Natural killer cell (primary cell): Measurements from ENCODE around the gene MYEF2. TPM values are rescaled to one million over a fixed set of nuclear protein-coding genes. Genes with fewer than 3 reads are reported as not detected.

Source experiments
- ATAC-seq, 3 donors: fragments of 150-1000 bp in 2 of 3; fragments of 200-7000 bp in 1 of 3; cut with Tn5 transposase; 1 replicate in 1 of 3; 2 replicates in 2 of 3; pipeline ENCODE4 v1.10.0; 2021; ENCODE audit warnings: mild to moderate bottlenecking in 2 of 3, moderate library complexity in 2 of 3
- DNase-seq, 2 donors: peaks; one replicate each; pipeline versions ENCODE4 v3.0.0 to v3.0.0-alpha.2; 2013 to 2021; ENCODE audit warnings: mixed read lengths in 1 of 2
- H3K27ac ChIP-seq: one replicate; pipeline ENCODE4 v1.5.1; 2013; ENCODE audit warnings: mild to moderate bottlenecking, low read length
- H3K27me3 ChIP-seq: one replicate; pipeline ENCODE4 v1.6.1; 2013; ENCODE audit warnings: low read length; ENCODE audit not compliant: control insufficient read depth, insufficient read depth
- H3K36me3 ChIP-seq: one replicate; pipeline ENCODE4 v1.6.1; 2013; ENCODE audit warnings: low read length; ENCODE audit not compliant: control insufficient read depth, insufficient read depth
- H3K4me1 ChIP-seq: one replicate; pipeline ENCODE4 v1.6.1; 2013; ENCODE audit warnings: low read length; ENCODE audit not compliant: control insufficient read depth, insufficient read depth
- H3K4me3 ChIP-seq: one replicate; pipeline ENCODE4 v1.5.1; 2013; ENCODE audit warnings: low read length
- H3K9me3 ChIP-seq: one replicate; pipeline ENCODE4 v1.6.1; 2013; ENCODE audit warnings: low read length; ENCODE audit not compliant: control insufficient read depth, insufficient read depth
- H3K27ac Mint-ChIP-seq, 2 donors: one replicate each; pipeline ENCODE4 v1.8.0; 2022; ENCODE audit warnings: mild to moderate bottlenecking in 2 of 2, mixed read lengths in 2 of 2, moderate library complexity in 1 of 2
- H3K27me3 Mint-ChIP-seq, 2 donors: one replicate each; pipeline ENCODE4 v1.8.0; 2022; ENCODE audit warnings: low read depth in 2 of 2, mixed read lengths in 2 of 2
- H3K36me3 Mint-ChIP-seq: one replicate; pipeline ENCODE4 v1.8.0; 2022; ENCODE audit warnings: mixed read lengths
- H3K4me1 Mint-ChIP-seq, 2 donors: one replicate each; pipeline ENCODE4 v1.8.0; 2022; ENCODE audit warnings: mixed read lengths in 2 of 2
- H3K4me3 Mint-ChIP-seq: one replicate; pipeline ENCODE4 v1.8.0; 2022; ENCODE audit warnings: mild to moderate bottlenecking, moderate library complexity, mixed read lengths
- H3K9me3 Mint-ChIP-seq, 2 donors: one replicate each; pipeline ENCODE4 v1.8.0; 2022; ENCODE audit warnings: mixed read lengths in 2 of 2
- CTCF ChIP-seq: fragments of 200-600 bp; IDR thresholded peaks from one replicate; pipeline ENCODE4 v1.8.0; 2022; ENCODE audit warnings: antibody characterized with exemption
- WGBS: methylation state at CpG from one replicate; pipeline ENCODE4 v1.1.7; 2013; ENCODE audit warnings: missing lambda C conversion rate; ENCODE audit not compliant: insufficient coverage; 5-methylcytosine and 5-hydroxymethylcytosine counted together
- intact Hi-C: fragments of 100-400 bp; cut with micrococcal nuclease; formaldehyde crosslinking; loops from one replicate; pipeline ENCODE4 v1.14.2; 2022
- total RNA-seq, 4 donors: library from RNA; stranded (reverse); fragments of 120-200 nt in 1 of 4; gene quantifications; one replicate each; pipeline versions ENCODE4 v1.2.3 to v1.2.4, GENCODE V29; 2013 to 2022

Gene MYEF2
- total RNA-seq, 3 donors from 2014 or later (not counting 1 experiment from before 2014, with no cell fraction given): 9.0 to 12.5 (median 10.7) TPM

DNA sequence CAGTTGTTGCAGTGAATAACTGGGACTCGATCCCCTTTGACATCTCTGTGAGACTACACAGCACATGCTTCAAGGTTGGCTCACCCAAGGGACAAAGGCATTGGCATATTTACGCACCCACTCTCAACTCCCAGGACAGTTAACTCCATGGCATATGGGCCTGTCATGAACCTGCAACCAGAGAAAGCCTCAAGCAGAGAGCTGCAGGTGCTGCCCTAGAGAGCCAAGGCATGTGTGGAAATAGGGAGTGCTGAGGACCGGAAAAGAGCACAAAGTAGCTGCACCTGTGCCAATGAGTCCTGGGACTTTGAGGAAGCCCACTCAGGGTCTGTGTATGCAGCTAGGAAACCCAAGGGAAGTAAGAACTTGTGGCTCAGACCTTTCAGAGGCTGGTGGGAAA is 90.3 kb downstream of the MYEF2 start:
- WGBS: 88% methylated on average over 3 of the region's 3 CpGs
- intact Hi-C loops: no loop called here
- no peaks in the 10 kb centered on the region for H3K9me3 ChIP-seq
- H3K4me3 Mint-ChIP-seq: no peak overlapping the region
- H3K27me3 Mint-ChIP-seq: no peaks in the 10 kb centered on the region
- H3K4me1 ChIP-seq: no peaks in the 10 kb centered on the region
- H3K36me3 Mint-ChIP-seq: no peaks in the 10 kb centered on the region
- ATAC-seq: no peak
- no peak for TF ChIP-seq CTCF
- no peak overlapping the region for H3K4me3 ChIP-seq
- H3K27ac ChIP-seq: no peak overlapping the region
- no peaks in the 10 kb centered on the region for H3K36me3 ChIP-seq
- H3K27me3 ChIP-seq: no peaks in the 10 kb centered on the region
- H3K4me1 Mint-ChIP-seq: no peaks in the 10 kb centered on the region
- no peak overlapping the region for H3K27ac Mint-ChIP-seq
- no peak for DNase-seq
- no peaks in the 10 kb centered on the region for H3K9me3 Mint-ChIP-seq

DNA sequence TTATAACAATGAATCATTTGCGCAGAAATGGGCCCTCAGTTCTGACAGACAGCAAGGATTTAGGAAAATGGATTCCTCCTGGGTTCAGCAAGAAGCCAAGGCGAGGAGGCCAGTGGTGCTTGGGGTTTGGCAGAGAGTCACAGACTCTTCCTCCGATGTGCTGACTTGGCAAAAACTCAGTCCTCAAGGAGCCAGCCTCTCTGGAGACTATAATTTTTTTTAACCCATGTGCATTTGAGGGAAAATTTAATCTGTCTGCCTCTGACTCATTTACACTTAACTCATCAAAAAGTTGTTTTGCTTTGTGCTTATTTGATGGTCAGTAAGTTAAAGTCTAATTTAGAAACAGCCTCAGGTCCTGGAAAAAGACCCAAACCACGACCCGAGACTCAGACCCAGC is 91.5 kb downstream of the MYEF2 start:
- Mint-ChIP-seq H3K4me3 (no peak overlapping the region), H3K36me3 (no peaks in the 10 kb centered on the region), H3K27ac (no peak overlapping the region), H3K4me1 (no peaks in the 10 kb centered on the region), H3K9me3 (no peaks in the 10 kb centered on the region), H3K27me3 (peaks cover 0 to 3% of the 10 kb centered on the region in 2 donors)
- Histone ChIP-seq H3K27me3 (no peaks in the 10 kb centered on the region), H3K9me3 (no peaks in the 10 kb centered on the region), H3K4me1 (no peaks in the 10 kb centered on the region), H3K27ac (no peak overlapping the region), H3K36me3 (no peaks in the 10 kb centered on the region), H3K4me3 (no peak overlapping the region)
- intact Hi-C loops: no loop called here
- WGBS: 66% methylated on average over 4 of the region's 5 CpGs
- DNase-seq (no peak), ATAC-seq (no peak)
- TF ChIP-seq CTCF: no peak

DNA sequence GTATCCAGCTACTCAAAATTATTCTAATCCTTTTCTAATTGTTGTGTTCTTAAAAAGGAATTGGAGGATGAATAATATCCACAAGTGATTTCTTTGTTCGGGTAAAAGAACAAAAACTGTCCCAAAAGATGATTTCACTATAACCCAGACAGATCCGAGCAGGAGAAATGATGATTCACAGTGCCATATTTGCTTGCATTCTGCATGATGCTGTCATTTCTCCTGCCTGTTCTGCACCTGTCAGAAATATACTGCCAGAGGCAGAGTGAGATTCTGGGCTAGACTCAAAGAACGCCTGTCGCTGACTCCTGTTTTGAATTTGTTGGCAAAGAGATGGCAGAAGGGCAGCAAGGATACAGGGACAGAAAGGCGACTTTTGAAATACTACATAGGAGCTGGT is 92.0 kb downstream of the MYEF2 start:
- Histone ChIP-seq H3K36me3 (no peaks in the 10 kb centered on the region), H3K27me3 (no peaks in the 10 kb centered on the region), H3K4me1 (no peaks in the 10 kb centered on the region), H3K9me3 (no peaks in the 10 kb centered on the region), H3K27ac (no peak overlapping the region), H3K4me3 (no peak overlapping the region)
- DNase-seq (no peak), ATAC-seq (no peak)
- intact Hi-C loops: no loop called here
- Mint-ChIP-seq H3K4me1 (no peaks in the 10 kb centered on the region), H3K36me3 (no peaks in the 10 kb centered on the region), H3K4me3 (no peak overlapping the region), H3K27ac (no peak overlapping the region), H3K27me3 (peaks cover 0 to 3% of the 10 kb centered on the region in 2 donors), H3K9me3 (no peaks in the 10 kb centered on the region)
- WGBS: 90% methylated on average over 5 of the region's 5 CpGs
- no peak for TF ChIP-seq CTCF

GRCh38 chr15:48085591-48085930 is 92.5 kb downstream of the MYEF2 start:
- H3K27ac Mint-ChIP-seq: no peak overlapping the region
- Histone ChIP-seq H3K27me3 (no peaks in the 10 kb centered on the region), H3K4me1 (no peaks in the 10 kb centered on the region), H3K36me3 (no peaks in the 10 kb centered on the region), H3K27ac (no peak overlapping the region), H3K4me3 (no peak overlapping the region), H3K9me3 (no peaks in the 10 kb centered on the region)
- H3K27me3 Mint-ChIP-seq: peaks cover 0 to 3% of the 10 kb centered on the region in 2 donors
- ATAC-seq: no peak
- no peaks in the 10 kb centered on the region for H3K9me3 Mint-ChIP-seq
- H3K36me3 Mint-ChIP-seq: no peaks in the 10 kb centered on the region
- TF ChIP-seq CTCF: no peak
- DNase-seq: no peak
- intact Hi-C loops: no loop called here
- WGBS: 96% methylated on average over 6 of the region's 6 CpGs
- no peak overlapping the region for H3K4me3 Mint-ChIP-seq
- H3K4me1 Mint-ChIP-seq: no peaks in the 10 kb centered on the region
